IPS DF 6.9 (cell line): ENCODE results near the gene CARD19.

ENCODE experiments used
- DNase-seq: peaks from one replicate; pipeline ENCODE4 v3.0.0-alpha.2; 2013; ENCODE audit warnings: low read depth, low spot score
- H3K27ac ChIP-seq: one replicate; pipeline ENCODE4 v1.5.1; 2013; ENCODE audit warnings: low read length, control low read depth
- H3K27me3 ChIP-seq: 2 replicates; pipeline ENCODE4 v1.6.1; 2013; ENCODE audit warnings: mild to moderate bottlenecking, low read length; ENCODE audit not compliant: control insufficient read depth, insufficient read depth
- H3K36me3 ChIP-seq: 2 replicates; pipeline ENCODE4 v1.6.1; 2013; ENCODE audit warnings: low read length; ENCODE audit not compliant: control insufficient read depth, insufficient read depth
- H3K4me1 ChIP-seq: 2 replicates; pipeline ENCODE4 v1.6.1; 2013; ENCODE audit warnings: low read length; ENCODE audit not compliant: control insufficient read depth, insufficient read depth
- H3K4me3 ChIP-seq: 2 replicates; pipeline ENCODE4 v1.5.1; 2013; ENCODE audit warnings: mild to moderate bottlenecking, low read length
- H3K9me3 ChIP-seq: 2 replicates; pipeline ENCODE4 v1.6.1; 2013; ENCODE audit warnings: low read length, inconsistent platforms; ENCODE audit not compliant: control insufficient read depth, insufficient read depth
- WGBS: extraction: QIAGEN DNeasy Blood & Tissue Kit; methylation state at CpG from one replicate; pipeline ENCODE4 v1.1.7; 2013; ENCODE audit warnings: mixed read lengths, missing lambda C conversion rate; ENCODE audit not compliant: insufficient read length, insufficient coverage; 5-methylcytosine and 5-hydroxymethylcytosine counted together

CARD19 gene

GRCh38 chr9:93080406-93080805, 15.6 kb upstream of the CARD19 start:
- no CpG with 5 or more reads among the region's 9 CpGs for WGBS
- Histone ChIP-seq H3K36me3 (peaks cover 3% of the 10 kb centered on the region; the same call in 1 of the 2 replicates), H3K4me1 (no peaks in the 10 kb centered on the region), H3K27ac (no peak overlapping the region), H3K27me3 (no peaks in the 10 kb centered on the region), H3K4me3 (no peak overlapping the region), H3K9me3 (no peaks in the 10 kb centered on the region)
- no peak for DNase-seq

GRCh38 chr9:93081081-93081529, 14.9 kb upstream of the CARD19 start:
- Histone ChIP-seq H3K4me3 (no peak overlapping the region), H3K27ac (no peak overlapping the region), H3K27me3 (no peaks in the 10 kb centered on the region), H3K4me1 (no peaks in the 10 kb centered on the region), H3K36me3 (no peaks in the 10 kb centered on the region), H3K9me3 (no peaks in the 10 kb centered on the region; the same call in 1 of the 2 replicates)
- WGBS = no CpG with 5 or more reads among the region's 10 CpGs
- no peak for DNase-seq

- no peak overlapping the region for H3K27ac ChIP-seq
- no peaks in the 10 kb centered on the region for H3K4me1 ChIP-seq
- H3K4me3 ChIP-seq = no peak overlapping the region
- no peak for DNase-seq
- WGBS = no CpG with 5 or more reads among the region's 3 CpGs
- no peaks in the 10 kb centered on the region for H3K36me3 ChIP-seq
- no peaks in the 10 kb centered on the region; the same call in 1 of the 2 replicates for H3K9me3 ChIP-seq
- H3K27me3 ChIP-seq = no peaks in the 10 kb centered on the region
Observed at GRCh38 chr9:93081931-93082330, 14.1 kb upstream of the CARD19 start.

DNA sequence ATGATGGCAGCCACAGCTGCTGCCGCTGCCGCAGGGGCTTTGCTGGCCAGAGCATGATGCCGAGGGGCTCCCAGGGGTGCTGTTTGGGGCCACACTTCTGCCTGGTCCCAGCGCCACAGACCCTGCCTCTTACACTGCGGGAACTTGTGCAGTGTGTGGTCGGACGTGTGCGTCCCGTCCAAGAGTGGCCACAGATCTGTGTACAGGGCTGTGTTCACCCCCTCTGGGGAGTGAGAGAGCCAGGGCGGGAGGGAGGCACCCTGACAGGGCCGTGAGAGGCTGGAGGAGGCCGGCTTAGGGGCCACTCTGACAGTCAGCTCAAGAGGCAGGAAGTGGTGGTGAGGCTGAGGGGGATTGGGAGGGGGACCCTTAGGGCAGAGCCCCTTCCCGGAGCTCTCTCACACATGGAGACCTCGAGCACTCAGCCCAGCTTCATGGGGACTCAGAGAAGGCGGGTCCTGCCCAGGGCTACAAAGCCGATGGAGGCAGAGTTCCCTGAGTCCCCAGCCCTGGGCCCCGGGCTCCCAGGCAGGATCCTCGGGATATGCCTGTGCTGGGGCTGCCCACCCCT, 13.1 kb upstream of the CARD19 start:
- WGBS = no CpG with 5 or more reads among the region's 18 CpGs
- Histone ChIP-seq H3K27ac (no peak overlapping the region), H3K27me3 (no peaks in the 10 kb centered on the region), H3K36me3 (no peaks in the 10 kb centered on the region), H3K9me3 (no peaks in the 10 kb centered on the region; the same call in 1 of the 2 replicates), H3K4me1 (no peaks in the 10 kb centered on the region), H3K4me3 (no peak overlapping the region)
- no peak for DNase-seq

DNA sequence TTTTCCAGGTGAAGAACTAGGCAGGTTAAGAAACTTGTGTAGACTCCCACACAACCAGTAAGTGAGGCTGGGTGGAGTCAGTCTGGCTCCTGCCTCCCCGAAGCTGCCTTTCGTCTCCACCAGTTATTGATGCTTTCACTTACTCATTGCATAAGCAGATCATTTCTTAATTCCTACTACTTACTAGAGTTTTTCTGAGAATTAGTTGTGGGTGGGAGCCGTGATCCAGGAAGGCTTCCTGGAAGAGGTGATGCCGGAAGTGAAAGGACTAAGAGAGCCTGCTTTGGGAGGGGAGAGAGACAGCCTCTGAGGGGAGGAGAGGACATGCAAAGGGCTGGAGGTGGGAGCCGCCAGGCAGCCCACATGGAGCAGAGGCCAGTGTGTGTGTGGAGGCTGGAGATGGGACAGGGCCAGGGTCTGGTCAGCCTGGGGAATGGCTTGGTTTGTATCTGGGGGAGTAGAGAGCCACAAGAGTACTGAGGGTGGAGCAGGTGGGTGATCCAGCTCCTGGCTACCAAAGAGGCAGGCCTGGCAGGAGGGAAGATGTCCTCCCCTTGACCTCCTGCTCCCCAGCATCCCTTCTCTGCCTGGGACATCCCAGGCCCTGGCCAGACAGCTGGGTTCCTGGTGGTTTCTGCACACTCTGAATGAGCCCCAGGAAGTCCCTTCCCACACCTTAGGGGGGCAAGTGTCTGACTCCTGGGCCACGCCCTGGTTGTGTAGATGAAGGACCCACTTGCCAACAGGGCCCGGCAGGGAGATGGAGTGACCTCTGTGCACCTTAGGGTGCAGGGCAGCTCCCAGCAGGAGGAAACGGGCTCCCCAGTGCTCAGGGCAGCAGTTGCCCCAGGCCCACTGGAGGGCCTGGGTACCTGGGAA, 12.2 kb upstream of the CARD19 start:
- Histone ChIP-seq H3K9me3 (no peaks in the 10 kb centered on the region; the same call in 1 of the 2 replicates), H3K27me3 (no peaks in the 10 kb centered on the region), H3K27ac (no peak overlapping the region), H3K36me3 (no peaks in the 10 kb centered on the region), H3K4me1 (no peaks in the 10 kb centered on the region), H3K4me3 (no peak overlapping the region)
- DNase-seq = no peak
- WGBS = no CpG with 5 or more reads among the region's 8 CpGs

DNA sequence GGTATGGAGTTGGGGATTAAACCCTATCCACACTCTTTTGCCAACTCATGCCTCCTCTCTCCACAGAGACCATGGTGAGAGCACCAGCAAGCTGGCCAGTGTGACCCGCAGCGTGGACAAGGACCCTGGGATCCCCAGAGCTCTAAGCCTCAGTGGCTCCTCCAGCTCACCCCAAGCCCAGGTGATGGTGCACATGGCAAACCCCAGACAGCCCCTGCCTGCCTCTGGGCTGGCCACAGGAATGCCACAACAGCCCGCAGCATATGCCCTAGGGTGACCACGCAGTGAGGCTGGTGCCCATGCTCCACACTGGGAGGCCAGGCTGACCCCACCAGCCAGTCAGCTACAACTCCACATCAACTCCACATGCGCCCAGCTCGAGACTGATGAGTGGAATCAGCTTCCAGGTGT, 11.5 kb upstream of the CARD19 start:
- Histone ChIP-seq H3K36me3 (no peaks in the 10 kb centered on the region), H3K9me3 (no peaks in the 10 kb centered on the region; the same call in 1 of the 2 replicates), H3K4me1 (no peaks in the 10 kb centered on the region), H3K4me3 (no peak overlapping the region), H3K27ac (no peak overlapping the region), H3K27me3 (no peaks in the 10 kb centered on the region)
- no peak for DNase-seq
- no CpG with 5 or more reads among the region's 6 CpGs for WGBS

- H3K4me3 ChIP-seq = no peak overlapping the region
- H3K27ac ChIP-seq = no peak overlapping the region
- DNase-seq = no peak
- no peaks in the 10 kb centered on the region; the same call in 1 of the 2 replicates for H3K9me3 ChIP-seq
- H3K36me3 ChIP-seq = no peaks in the 10 kb centered on the region
- H3K27me3 ChIP-seq = no peaks in the 10 kb centered on the region
- no CpG with 5 or more reads among the region's 4 CpGs for WGBS
- no peaks in the 10 kb centered on the region for H3K4me1 ChIP-seq
Observed at GRCh38 chr9:93085676-93086075, 10.3 kb upstream of the CARD19 start.

- DNase-seq = no peak
- H3K9me3 ChIP-seq = no peaks in the 10 kb centered on the region; the same call in 1 of the 2 replicates
- no peaks in the 10 kb centered on the region for H3K36me3 ChIP-seq
- no peak overlapping the region for H3K27ac ChIP-seq
- no CpG with 5 or more reads among the region's 8 CpGs for WGBS
- no peaks in the 10 kb centered on the region for H3K4me1 ChIP-seq
- H3K27me3 ChIP-seq = no peaks in the 10 kb centered on the region
- no peak overlapping the region for H3K4me3 ChIP-seq
Observed at GRCh38 chr9:93086447-93087224, 9.4 kb upstream of the CARD19 start.

DNA sequence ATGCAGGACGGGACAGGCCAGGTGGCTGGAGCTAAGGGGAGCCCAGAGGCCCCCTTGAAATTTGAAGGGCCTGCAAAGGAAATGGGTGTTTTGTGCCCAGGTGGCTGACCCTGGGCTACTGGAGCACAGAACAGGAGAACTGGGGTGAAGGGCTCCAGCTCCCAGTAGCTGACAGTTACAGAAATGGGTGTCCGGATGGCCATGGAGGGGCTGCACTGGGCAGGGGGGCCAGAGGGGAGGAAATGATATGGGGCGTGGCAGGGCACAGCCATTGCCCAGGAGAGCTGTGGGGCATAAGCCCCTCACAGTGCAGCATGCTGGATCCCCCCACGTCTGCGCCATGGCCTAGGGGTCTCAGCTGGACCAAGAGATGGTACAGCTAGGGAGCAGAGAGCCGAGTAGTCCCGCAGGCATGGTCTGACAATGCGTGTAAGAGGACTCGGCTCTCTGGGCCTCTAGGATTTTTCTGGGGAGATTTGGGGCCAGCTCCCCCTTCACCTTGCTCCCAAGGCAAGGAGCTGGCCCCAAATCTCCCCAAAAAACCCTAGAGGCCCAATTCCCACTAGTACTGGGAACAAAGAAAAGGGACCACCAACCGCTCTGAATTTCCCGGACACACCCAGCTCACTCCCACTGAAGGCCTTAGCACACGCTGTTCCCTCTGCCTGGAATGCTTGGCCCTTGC, 7.9 kb upstream of the CARD19 start:
- H3K4me1 ChIP-seq = no peaks in the 10 kb centered on the region
- no peaks in the 10 kb centered on the region for H3K27me3 ChIP-seq
- no CpG with 5 or more reads among the region's 12 CpGs for WGBS
- H3K36me3 ChIP-seq = no peaks in the 10 kb centered on the region
- H3K9me3 ChIP-seq = no peaks in the 10 kb centered on the region; the same call in 1 of the 2 replicates
- no peak for DNase-seq
- no peak overlapping the region for H3K27ac ChIP-seq
- H3K4me3 ChIP-seq = no peak overlapping the region; the same call in 1 of the 2 replicates

GRCh38 chr9:93088656-93089015, 7.4 kb upstream of the CARD19 start:
- Histone ChIP-seq H3K4me3 (no peak overlapping the region), H3K36me3 (no peaks in the 10 kb centered on the region), H3K27ac (no peak overlapping the region), H3K9me3 (no peaks in the 10 kb centered on the region; the same call in 1 of the 2 replicates), H3K27me3 (no peaks in the 10 kb centered on the region), H3K4me1 (no peaks in the 10 kb centered on the region)
- WGBS = no CpG with 5 or more reads among the region's 4 CpGs
- no peak for DNase-seq
